ENCODE data around the gene PRKAR2B.

GRCh38 chr7:107048783-107049418 lies 4.4 kb downstream of the PRKAR2B start:
- TF ChIP-seq POLR2AphosphoS5 (IDR thresholded peaks at IDR 0.05) (no peak), CTCF (IDR thresholded peaks at IDR 0.05) (no peak)

Measured in prostate gland (tissue), 2 donors.